BJ (cell line): ENCODE results near the gene THAP5. TPM values are rescaled to one million over a fixed set of nuclear protein-coding genes. Genes with fewer than 3 reads are reported as not detected.

Experiments used
- CTCF ChIA-PET: fragments of 350-600 bp; formaldehyde crosslinking; extraction: SDS; loops from one replicate; lab custom pipeline; 2021; ENCODE audit warnings: antibody characterized with exemption, inconsistent platforms; lab: Yijun Ruan, JAX
- POLR2A ChIA-PET: fragments of 300-600 bp; sonication (Branson Sonifier 250); formaldehyde crosslinking; extraction: SDS; loops from one replicate; lab custom pipeline; 2021; ENCODE audit warnings: antibody characterized with exemption; lab: Charles Lee
- DNase-seq: peaks from one replicate; pipeline ENCODE4 v3.0.0-alpha.2; 2011; ENCODE audit warnings: low read depth
- H3K27me3 ChIP-seq: 2 replicates; pipeline ENCODE4 v1.6.0; 2011; ENCODE audit warnings: low read length; ENCODE audit not compliant: control insufficient read depth, insufficient read depth
- H3K36me3 ChIP-seq: 2 replicates; pipeline ENCODE4 v1.5.1; 2011; ENCODE audit warnings: low read length; ENCODE audit not compliant: control insufficient read depth, insufficient read depth
- H3K4me3 ChIP-seq: 2 replicates; pipeline ENCODE4 v1.5.1; 2011; ENCODE audit warnings: low read depth, mild to moderate bottlenecking, control low read depth, low read length
- CTCF ChIP-seq: IDR thresholded peaks from 2 replicates; pipeline ENCODE4 v1.5.1; 2011; ENCODE audit warnings: low read depth, mild to moderate bottlenecking, control low read depth, inconsistent platforms, low read length, moderate library complexity; ENCODE audit not compliant: insufficient read depth
- polyA plus RNA-seq: library from polyadenylated mRNA; depleted of rRNA; stranded (reverse); fragments of >200 nt; gene quantifications from 2 replicates; pipeline ENCODE4 v1.2.3, GENCODE V29; 2011

The THAP5 gene
- polyA plus RNA-seq, 1 experiment, result 4.9 TPM

GRCh38 chr7:108535744-108536143 is 33.8 kb downstream of the THAP5 start:
- DNase-seq, result no peak
- no peak for TF ChIP-seq CTCF
- no peaks in the 10 kb centered on the region for H3K36me3 ChIP-seq
- ChIA-PET POLR2A (no interaction called here), CTCF (no interaction called here)
- H3K27me3 ChIP-seq, result no peaks in the 10 kb centered on the region
- H3K4me3 ChIP-seq, result no peak overlapping the region

- POLR2A ChIA-PET, result no interaction called here
- CTCF ChIA-PET, result interaction anchor here (0.7 kb wide), 1 partner anchor 16 kb away, joined by 6 read pairs; no protein-coding TSS in a partner anchor
These were observed 34.2 kb downstream of the THAP5 start for GRCh38 chr7:108535257-108535656.

GRCh38 chr7:108533712-108534111 is 35.8 kb downstream of the THAP5 start:
- no peak for DNase-seq
- ChIA-PET POLR2A (no interaction called here), CTCF (no interaction called here)
- Histone ChIP-seq H3K4me3 (no peak overlapping the region), H3K27me3 (no peaks in the 10 kb centered on the region), H3K36me3 (no peaks in the 10 kb centered on the region)
- no peak for TF ChIP-seq CTCF

More at GRCh38 chr7:108535257-108535656, 34.2 kb downstream of the THAP5 start:
- no peaks in the 10 kb centered on the region for H3K27me3 ChIP-seq
- no peak for DNase-seq
- H3K4me3 ChIP-seq, result no peak overlapping the region
- no peaks in the 10 kb centered on the region for H3K36me3 ChIP-seq
- TF ChIP-seq CTCF, result no peak

GRCh38 chr7:108529341-108529740 is 40.2 kb downstream of the THAP5 start:
- DNase-seq, result no peak
- POLR2A ChIA-PET, result no interaction called here
- TF ChIP-seq CTCF, result no peak
- Histone ChIP-seq H3K36me3 (no peaks in the 10 kb centered on the region), H3K4me3 (no peak overlapping the region), H3K27me3 (no peaks in the 10 kb centered on the region)
- CTCF ChIA-PET, result no interaction called here

GRCh38 chr7:108528183-108528712 is 41.3 kb downstream of the THAP5 start:
- H3K4me3 ChIP-seq, result no peak overlapping the region
- no peak for TF ChIP-seq CTCF
- ChIA-PET POLR2A (no interaction called here), CTCF (no interaction called here)
- no peak for DNase-seq
- H3K27me3 ChIP-seq, result no peaks in the 10 kb centered on the region
- H3K36me3 ChIP-seq, result no peaks in the 10 kb centered on the region
